Measurements from ENCODE around the gene DNAL4. TPM values are rescaled to one million over a fixed set of nuclear protein-coding genes. Genes with fewer than 3 reads are reported as not detected.

Gene DNAL4
- total RNA-seq, 1 experiment from 2014 or later = 8.3 TPM

GRCh38 chr22:38761202-38762162 lies 32.5 kb downstream of the DNAL4 start:
- Histone ChIP-seq H3K23me2 (ENCODE audit: insufficient read length, low read depth, low read length, poor library complexity, severe bottlenecking) (peaks cover 2% of the 10 kb centered on the region), H2BK20ac (ENCODE audit: low read depth, low read length, poor library complexity, severe bottlenecking) (no peak overlapping the region), H4K5ac (ENCODE audit: insufficient read length, low read depth, low read length) (no peak overlapping the region), H3K27ac (ENCODE audit: insufficient read length, low read depth, low read length) (no peak overlapping the region), H2BK120ac (ENCODE audit: low read depth, low read length, poor library complexity, severe bottlenecking) (no peak overlapping the region), H3K4ac (ENCODE audit: low read depth, low read length) (no peak overlapping the region), H2AFZ (ENCODE audit: low read length) (no peak overlapping the region), H3K18ac (ENCODE audit: insufficient read length, low read depth, low read length) (no peak overlapping the region), H2BK5ac (ENCODE audit: insufficient read length, low read length) (no peak overlapping the region), H4K8ac (replicated peaks; ENCODE audit: insufficient read length, low read depth, low read length) (no peak overlapping the region), H3K79me1 (ENCODE audit: insufficient read depth, low read depth, low read length, poor library complexity, severe bottlenecking) (no peaks in the 10 kb centered on the region), H2BK15ac (ENCODE audit: low read depth, low read length) (no peak overlapping the region), H3K79me2 (ENCODE audit: insufficient read depth, low read length) (no peaks in the 10 kb centered on the region), H3K27me3 (ENCODE audit: insufficient read depth, low read length) (no peaks in the 10 kb centered on the region), H3K9me3 (ENCODE audit: control insufficient read depth, low read depth, low read length) (no peaks in the 10 kb centered on the region), H3T11ph (ENCODE audit: low read length) (no peak overlapping the region), H2AK5ac (ENCODE audit: insufficient read length, low read length) (no peak overlapping the region), H4K20me1 (ENCODE audit: control insufficient read depth, insufficient read depth, insufficient read length) (no peaks in the 10 kb centered on the region), H3K23ac (ENCODE audit: insufficient read length, low read depth, low read length) (no peak overlapping the region), H3K4me1 (ENCODE audit: insufficient read depth, low read length) (no peaks in the 10 kb centered on the region), H3K14ac (ENCODE audit: insufficient read depth, low read length) (no peak overlapping the region), H3K56ac (ENCODE audit: insufficient read length, low read depth, low read length) (no peak overlapping the region), H4K91ac (ENCODE audit: insufficient read length, low read depth, low read length) (no peak overlapping the region), H3K9ac (ENCODE audit: extremely low read depth, insufficient read length, low read length) (no peak overlapping the region), H3K4me2 (ENCODE audit: insufficient read depth, insufficient read length, low read length) (no peak overlapping the region), H2BK12ac (ENCODE audit: insufficient read length, low read depth, low read length) (no peak overlapping the region)
- no peak for DNase-seq
- Mint-ChIP-seq H3K36me3 (ENCODE audit: insufficient read depth in 1 of 3, low read depth in 3 of 3) (no peaks in the 10 kb centered on the region), H3K27ac (no peak overlapping the region), H3K4me1 (peaks cover 13 to 17% of the 10 kb centered on the region in 2 experiments), H3K4me3 (no peak overlapping the region), H3K9me3 (no peaks in the 10 kb centered on the region), H3K27me3 (ENCODE audit: low read depth) (peaks cover 3% of the 10 kb centered on the region)
- TF ChIP-seq CTCF (conservative IDR thresholded peaks at IDR 0.05) = no peak
- 100% methylated on average over 4 of the region's 20 CpGs for WGBS (ENCODE audit: extremely low coverage, insufficient read length, low lambda C conversion rate)
